H1 (cell line): ENCODE data around the gene CRX. TPM values are rescaled to one million over a fixed set of nuclear protein-coding genes. Genes with fewer than 3 reads are reported as not detected.

Source experiments
- BACH1 ChIP-seq: IDR thresholded peaks from 2 replicates; pipeline ENCODE4 v1.6.1; 2012; ENCODE audit warnings: low read length, improper control_type of control experiment
- CREB1 ChIP-seq: IDR thresholded peaks from 2 replicates; pipeline ENCODE4 v1.6.1; 2012; ENCODE audit warnings: inconsistent platforms
- EP300 ChIP-seq, 2 experiments: IDR thresholded peaks; 1 replicate in 1 of 2; 2 replicates in 1 of 2; pipeline ENCODE4 v1.6.1; 2011 to 2012; ENCODE audit warnings: low read depth in 2 of 2, low read length in 2 of 2, mild to moderate bottlenecking in 2 of 2, borderline replicate concordance in 1 of 2, inconsistent platforms in 1 of 2, moderate library complexity in 1 of 2
- EZH2 ChIP-seq: fragments of 200-600 bp; sonication (generic); IDR thresholded peaks from 2 replicates; pipeline ENCODE4 v1.7.1; 2012; ENCODE audit warnings: low read depth, mild to moderate bottlenecking, moderate library complexity, low read length, inconsistent platforms; ENCODE audit not compliant: severe bottlenecking
- GABPA ChIP-seq: IDR thresholded peaks from 2 replicates; pipeline ENCODE4 v1.6.1; 2011; ENCODE audit warnings: mild to moderate bottlenecking, low read length, moderate library complexity, borderline replicate concordance; ENCODE audit not compliant: insufficient read depth
- KDM1A ChIP-seq: fragments of 200-600, 300-600 bp; sonication (generic); IDR thresholded peaks from 2 replicates; pipeline ENCODE4 v1.7.1; 2016; ENCODE audit warnings: mild to moderate bottlenecking, low read length, borderline replicate concordance
- RNF2 ChIP-seq: fragments of 200-900, 300-1000 bp; sonication (generic); IDR thresholded peaks from 2 replicates; pipeline ENCODE4 v1.7.1; 2016; ENCODE audit warnings: borderline replicate concordance, low read depth, mild to moderate bottlenecking, antibody characterized with exemption, low read length; ENCODE audit not compliant: poor library complexity, severe bottlenecking; ENCODE audit errors: missing control alignments
- TAF1 ChIP-seq: IDR thresholded peaks from 2 replicates; pipeline ENCODE4 v1.6.1; 2011; ENCODE audit warnings: mild to moderate bottlenecking, low read depth, low read length
- TBP ChIP-seq: IDR thresholded peaks from 2 replicates; pipeline ENCODE4 v1.6.1; 2011; ENCODE audit warnings: low read depth, low read length, improper control_type of control experiment
- TCF12 ChIP-seq: IDR thresholded peaks from 2 replicates; pipeline ENCODE4 v1.6.1; 2011; ENCODE audit warnings: low read depth, mild to moderate bottlenecking, low read length
- polyA plus RNA-seq, 7 experiments: library from polyadenylated mRNA; depleted of rRNA in 3 of 7; stranded (reverse) in 5 of 7; unstranded in 2 of 7; fragments of >200 nt in 5 of 7; fragments of 200-250 nt in 2 of 7; gene quantifications; 1 replicate in 5 of 7; 2 replicates in 1 of 7; 4 replicates in 1 of 7; pipeline versions ENCODE4 v1.2.1 to v1.2.3, GENCODE V29; 2011 to 2013; ENCODE audit warnings: missing spikeins in 2 of 7, mixed read lengths in 2 of 7
- total RNA-seq: library from RNA; stranded (reverse); fragmentation: NEBNext Ultra II Directional; extraction: Animal tissue kit (Norgen Biotek cat#: 25700); gene quantifications from 2 replicates; pipeline ENCODE4 v1.2.1, GENCODE V29; 2021

CRX gene
- total and polyA plus RNA-seq, 2 of the 8 experiments (the other 6 are each of a cell fraction or from before 2014, with no cell fraction given), result 0.08 TPM; not detected in 1

GRCh38 chr19:47790398-47790814 is 31.3 kb upstream of the CRX start (continued):
- TF ChIP-seq KDM1A, result no peak
- TF ChIP-seq RNF2, result no peak
- peak; percentile 56; the same call in 1 of the 2 replicates for TF ChIP-seq TAF1
- peak; percentile 51; the same call in 1 of the 2 replicates for TF ChIP-seq CREB1
- no peak for TF ChIP-seq BACH1
- TF ChIP-seq EP300 (IDR thresholded peaks at IDR 0.05; ENCODE audit: borderline replicate concordance in 1 of 2, low read depth in 2 of 2, low read length in 2 of 2), result 0 out of 3 replicates have a peak, but pooled peaks of 1 of the 2 experiments have one; percentile 59
- peak; percentile 52; the same call in 1 of the 2 replicates for TF ChIP-seq TBP
- peak; percentile 48; the same call in 1 of the 2 replicates for TF ChIP-seq GABPA
- no peak for TF ChIP-seq EZH2
- 0 out of 2 replicates have a peak, but pooled peaks have one; percentile 6 for TF ChIP-seq TCF12
